Measurements from ENCODE around the gene HOXB9.

Gene HOXB9

DNA sequence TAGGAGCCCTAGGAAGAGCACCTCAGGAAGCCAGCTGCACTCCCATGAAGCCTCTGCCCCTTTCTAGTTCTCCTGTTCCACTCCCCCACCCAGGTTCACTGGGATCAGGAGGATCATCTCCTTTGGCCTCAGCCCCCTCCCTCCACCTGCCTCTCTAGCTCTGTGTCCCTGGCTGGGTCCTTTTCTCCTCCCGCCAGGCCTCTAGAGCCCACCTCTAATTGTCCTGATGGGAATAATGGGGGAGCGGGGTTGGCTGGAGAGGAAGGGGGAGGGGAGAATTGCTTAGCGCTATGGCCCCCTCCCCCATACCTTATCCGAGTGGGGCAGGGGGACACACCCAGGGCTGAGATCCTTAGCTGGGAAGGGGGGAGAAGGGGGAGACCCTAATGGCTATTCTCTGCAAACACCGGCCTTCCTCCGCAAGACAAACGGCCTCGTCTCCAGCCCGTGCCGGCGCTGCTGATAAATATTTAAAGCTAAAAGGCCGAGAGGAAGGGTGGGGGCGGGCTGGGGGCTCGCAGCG, 16.3 kb downstream of the HOXB9 start:
- no peak for DNase-seq

DNA sequence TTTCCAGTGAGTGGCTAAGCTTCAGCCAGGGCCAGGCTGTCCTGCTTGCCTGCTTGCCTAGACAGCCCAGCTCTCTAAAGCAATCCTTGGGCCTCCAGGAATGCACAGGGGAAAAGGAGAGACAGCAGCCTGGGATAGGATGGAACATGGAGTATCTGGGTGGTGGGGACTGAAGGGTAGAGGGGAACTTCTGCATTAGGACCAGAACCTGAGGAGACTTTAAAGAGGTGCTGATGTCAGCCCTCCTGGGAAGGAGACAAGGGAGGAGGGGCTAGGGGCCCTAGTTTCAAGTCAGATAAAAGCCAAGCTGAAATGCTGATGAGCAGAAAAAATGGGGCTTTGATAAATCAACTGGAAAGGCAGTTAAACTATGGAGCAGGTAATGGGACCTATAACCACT, 17.1 kb downstream of the HOXB9 start:
- DNase-seq = no peak

DNA sequence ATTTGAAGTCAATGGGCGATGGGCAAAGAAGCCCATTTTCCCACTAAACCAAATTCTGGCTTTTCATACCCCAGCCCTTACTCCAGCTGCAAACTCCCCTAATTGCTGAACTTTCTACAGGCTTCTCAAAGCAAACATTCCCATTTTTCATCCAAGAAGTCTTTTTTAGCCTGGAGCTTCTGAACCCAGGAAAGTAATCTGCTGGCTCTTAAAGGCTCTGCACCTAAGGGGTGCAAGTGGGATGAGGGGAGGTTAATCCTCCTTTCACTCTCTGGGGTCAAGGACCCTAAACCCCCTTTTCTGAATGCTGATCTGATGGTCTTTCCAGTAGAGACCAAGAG, 17.7 kb downstream of the HOXB9 start:
- DNase-seq = no peak

DNA sequence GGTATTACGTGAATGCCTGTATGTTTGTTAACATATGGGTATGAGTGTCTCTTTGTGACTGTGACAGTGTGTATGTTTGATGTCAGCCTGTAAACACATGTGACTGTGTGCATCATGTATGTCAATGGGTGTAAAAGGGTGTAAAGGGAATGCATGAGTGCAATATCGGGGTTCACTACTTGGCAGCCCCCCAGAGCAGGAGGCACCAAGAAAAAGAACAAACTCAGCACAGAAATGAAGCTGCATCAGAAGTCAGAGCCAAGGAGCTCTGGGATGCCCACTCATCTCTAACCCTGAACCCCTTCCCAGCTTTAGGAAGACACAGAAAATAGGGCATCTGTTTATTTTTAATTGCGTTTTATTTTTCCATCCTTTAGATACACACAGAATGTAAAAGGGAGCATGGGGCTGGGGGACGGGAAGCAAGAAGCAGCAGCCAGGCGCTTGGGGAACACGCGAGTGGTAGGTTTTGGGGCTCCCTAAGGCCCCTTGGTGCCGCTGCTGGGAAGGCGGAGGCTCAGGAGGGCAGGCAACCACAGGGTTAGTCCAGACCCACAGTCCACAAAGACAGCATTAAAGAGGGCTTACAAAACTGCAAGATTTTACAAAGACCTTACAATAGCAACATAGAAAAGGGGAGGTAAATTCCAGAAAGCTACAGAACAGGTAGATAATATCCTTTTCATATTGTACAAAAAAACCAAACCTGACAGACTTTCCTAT, 19.1 kb downstream of the HOXB9 start:
- DNase-seq = no peak

DNA sequence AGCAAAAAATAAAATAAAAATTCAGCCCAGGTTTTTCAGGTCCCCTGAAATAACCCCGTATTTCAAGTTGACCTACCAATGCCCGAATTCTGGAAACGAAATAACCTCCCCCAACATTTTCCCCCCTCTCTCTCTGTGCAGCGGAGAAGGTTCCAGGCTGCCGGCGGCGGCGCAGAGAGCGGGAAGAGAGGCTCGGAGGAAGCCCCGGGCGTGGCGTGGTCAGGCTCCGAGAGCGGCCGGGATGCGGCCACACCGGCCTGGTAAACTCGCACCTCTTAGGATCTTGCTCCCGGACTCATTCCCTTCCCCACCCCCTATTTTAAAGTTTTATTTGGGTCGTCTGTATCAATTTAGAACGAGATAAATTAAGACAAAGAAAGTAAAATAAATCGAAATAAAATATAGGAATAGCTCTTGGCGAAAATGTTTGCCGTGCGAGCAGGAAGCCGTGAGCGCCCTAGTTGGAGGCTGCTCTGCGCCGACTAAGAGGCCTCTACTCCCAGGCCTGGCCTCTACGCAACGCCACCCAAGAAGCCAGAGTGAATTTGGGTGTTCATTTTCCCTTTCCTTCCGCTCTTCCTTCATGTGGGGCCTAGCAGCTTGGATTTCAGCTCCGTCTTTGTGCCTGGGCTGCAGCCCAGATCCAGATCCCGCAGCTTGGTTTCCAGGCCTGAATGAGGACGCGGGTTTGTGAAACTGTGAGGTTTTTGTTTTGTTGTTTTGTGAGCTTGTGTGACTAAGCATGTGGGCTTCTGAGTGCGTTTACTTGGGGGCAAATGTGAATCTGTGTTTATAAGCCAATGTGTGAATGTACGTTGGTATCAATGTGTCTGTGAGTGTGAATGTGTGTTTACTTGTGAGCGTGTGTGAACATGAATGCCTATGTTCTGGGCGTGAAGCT, 19.9 kb downstream of the HOXB9 start:
- no peak for DNase-seq

DNA sequence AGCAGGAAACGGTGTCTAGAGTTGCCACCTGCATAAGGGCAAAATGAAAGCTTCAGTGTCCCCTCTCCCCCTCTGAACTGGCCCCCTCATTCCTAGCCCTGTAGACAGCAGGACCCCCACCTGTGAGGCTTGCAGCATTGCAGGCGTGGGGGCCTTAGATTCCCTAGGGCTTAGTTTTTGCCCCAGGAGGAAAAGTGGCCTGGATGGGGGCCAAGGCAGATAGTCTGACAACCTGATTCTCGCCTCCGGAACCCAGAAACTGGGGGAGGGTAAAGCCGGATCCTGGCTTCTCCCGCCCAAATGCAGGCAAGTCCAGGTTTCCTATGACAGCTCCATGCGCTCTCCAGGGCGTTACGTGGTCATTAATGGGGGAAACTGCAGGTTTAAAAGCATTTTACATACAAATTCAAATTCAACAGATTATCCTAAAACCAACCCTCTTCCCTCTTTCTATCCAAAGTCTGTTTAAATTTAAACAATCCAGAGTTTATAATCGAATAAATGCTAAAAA, 20.7 kb downstream of the HOXB9 start:
- no peak for DNase-seq

DNA sequence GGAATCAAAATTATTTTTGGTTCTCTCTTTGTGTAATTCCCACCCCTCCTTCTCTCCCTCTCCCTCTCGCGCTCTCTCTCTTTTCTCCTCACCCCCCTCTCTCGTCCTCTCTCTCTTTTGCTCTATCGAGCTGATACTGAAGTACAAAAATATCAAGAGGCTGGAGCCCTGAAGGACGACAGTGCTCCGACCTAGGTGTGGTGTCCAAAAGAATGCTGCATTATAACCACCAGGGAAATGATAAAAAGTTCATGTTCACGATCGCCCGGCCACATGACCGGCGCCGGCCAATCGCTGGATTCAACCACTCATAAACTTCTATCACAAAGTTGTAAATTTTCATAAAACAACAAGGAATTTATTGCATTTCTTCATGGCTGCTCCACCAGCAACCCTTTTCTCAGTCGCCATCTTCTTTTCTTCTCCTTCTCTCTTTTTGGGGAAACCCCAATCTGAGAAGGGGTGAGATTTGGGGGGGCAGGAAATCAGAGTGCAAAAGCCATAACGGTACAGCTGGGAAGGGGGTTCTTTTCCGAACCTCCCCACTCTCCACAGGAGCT, 21.3 kb downstream of the HOXB9 start, which contains the start of gene HOXB6:
Gene HOXB6 (minus strand): TSS at position 217 of the 560 bp plus-strand sequence. CDS start 6,836 bp downstream, outside the sequence.
- no peak for DNase-seq

DNA sequence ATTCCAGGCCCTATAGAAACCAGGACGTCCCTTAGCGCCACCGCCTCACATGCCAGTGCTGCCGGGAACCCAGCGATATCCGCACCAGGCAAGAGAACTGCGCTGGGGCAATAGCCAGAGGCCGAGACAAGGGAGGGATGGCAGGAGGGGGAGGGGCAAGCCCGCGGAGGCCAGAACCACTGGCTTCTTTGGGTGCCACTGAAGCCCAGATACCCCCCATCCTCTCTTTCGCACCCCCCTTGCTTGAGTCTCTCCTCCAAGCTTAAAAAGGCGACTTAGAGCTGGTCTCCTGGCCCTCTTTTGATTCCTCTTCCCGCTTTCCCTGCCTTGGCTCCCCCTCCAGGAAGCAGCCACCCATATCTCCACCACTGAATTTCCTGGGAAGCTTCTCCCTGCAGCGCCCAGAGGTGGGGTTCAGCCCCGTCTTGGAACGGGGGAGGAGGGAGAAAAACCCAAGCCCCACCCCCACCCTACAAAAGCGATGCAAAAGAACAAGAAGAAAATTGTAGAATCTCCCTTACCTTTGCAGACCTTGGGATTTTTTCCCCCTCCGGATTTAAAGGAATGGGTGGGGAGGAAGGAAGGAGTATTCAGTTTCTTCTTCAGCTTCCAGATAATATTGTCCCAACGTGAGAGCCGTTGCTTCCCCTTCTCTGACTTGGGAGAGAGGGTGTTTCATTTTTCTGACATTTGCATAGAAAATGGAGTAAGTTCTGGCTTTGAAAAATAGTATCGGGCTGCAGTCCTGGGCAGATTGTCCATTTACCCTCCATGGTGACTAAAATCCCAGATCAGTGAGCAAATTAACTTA, 22.0 kb downstream of the HOXB9 start:
- no peak for DNase-seq

DNA sequence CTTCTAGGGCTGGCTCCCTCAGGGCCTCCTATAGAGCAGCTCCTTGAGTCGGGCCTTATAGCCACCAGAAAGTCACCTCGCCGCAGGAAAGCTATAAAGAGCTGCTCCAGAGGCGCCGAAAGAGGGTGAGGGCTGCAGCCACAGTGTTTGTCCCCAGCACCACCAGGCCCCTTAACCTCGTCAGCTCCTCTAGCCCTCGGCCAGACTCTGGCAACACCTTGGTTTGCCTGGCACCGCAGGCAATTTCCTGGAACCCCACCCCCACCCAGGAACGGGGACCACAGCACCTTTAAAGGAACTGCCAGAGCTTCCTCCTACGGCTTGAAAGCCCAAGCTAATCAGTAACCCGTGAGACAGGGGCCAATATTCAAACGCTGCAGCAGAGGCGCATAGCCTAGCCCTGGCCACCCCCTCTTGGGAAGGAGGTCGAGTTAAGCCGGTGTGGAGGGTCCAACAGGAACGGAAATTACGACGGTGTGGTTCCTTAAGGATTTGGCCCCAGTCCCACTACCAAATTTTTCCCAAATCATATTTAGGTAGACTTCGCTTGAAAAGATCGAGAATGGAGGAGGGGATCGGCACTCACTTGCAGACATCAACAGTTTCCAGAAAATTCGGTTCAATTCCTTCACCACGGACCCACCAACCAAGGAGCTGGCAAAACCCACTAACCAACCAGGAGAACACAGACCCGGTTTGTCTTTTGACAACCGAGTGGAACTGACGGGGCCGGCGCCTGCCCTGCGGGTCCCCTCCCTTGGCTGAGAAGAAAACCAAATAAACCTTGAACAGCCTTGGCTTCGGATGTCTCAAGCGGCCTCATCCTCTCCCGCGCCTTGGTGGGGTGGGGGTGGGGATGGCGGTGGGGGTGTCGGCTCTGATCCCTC, 24.4 kb downstream of the HOXB9 start:
- DNase-seq = no peak

DNA sequence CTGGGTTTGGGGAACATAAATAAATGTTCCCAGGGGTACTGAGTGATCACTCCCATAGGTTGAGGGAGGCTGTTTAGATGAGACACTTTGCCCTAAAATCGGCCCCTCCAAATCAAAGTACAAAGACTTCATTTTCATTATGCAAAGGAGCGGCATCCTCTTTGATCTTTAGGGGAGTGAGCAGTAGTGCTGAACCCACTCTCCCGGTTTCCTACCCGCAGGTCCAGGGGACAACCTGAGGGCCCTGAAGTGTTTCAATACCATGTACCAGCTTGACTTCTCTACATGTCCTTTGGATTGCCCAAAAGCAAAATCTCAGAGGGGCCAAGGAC, 25.0 kb downstream of the HOXB9 start:
- DNase-seq = no peak

DNA sequence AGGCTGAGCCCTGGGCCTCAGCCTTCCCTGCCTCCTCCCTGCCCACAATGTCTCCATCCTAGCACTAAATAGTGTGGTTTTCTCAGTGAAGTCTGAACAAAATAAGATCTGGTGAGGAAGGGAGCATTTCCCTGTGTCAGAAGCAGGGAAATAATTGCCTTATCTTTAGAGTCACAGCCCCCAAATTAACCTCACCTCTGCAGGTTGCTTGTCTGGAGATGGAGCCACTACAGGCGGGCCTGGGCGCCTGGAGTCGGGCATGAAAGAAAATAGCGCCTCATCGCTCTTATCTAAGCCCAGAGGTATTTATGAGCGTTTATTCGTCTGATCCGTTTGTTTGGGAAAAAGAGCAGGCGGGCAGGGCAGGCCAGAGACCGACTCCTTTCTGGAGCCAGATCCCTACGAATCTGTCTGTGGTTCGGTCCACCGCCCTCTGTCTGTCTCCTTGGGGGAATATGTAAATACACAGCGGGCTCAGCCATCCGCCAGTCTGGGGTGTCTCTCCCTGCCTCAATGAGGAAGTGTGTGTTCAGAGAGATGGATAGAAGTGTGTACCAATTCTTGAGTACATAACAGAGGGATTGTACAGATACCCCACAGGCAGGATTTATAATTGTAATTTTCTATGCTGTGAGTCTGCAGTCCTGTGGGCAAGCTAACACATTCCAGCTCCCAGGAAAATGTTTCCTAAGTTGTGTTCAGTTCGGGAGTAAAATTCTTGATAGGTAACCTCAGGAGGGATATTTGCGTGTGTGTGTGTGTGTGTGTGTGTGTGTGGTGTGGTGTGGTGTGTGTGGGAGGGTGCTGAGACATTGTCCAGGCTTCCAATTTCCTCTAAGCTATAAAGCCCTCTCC, 25.7 kb downstream of the HOXB9 start:
- DNase-seq = no peak

DNA sequence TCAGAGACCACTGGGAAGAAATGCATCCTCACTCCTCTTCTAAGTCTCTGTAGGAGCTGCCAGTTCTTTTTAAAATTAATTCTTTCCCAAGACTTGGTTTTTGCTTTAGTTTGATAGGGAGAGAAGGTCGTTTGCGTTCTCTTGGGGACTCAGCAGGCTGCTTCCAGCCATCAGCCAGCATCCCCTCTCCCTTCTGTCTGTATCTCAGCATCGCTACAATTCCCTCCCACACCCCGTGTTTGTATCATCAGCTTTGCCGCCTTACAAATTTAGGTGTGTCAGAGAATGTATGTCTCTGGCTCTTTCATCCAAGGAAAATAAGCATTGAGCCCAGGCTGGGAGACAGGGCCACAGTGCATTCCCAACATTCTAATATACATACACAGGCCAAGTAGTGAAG, 26.8 kb downstream of the HOXB9 start:
- no peak for DNase-seq

DNA sequence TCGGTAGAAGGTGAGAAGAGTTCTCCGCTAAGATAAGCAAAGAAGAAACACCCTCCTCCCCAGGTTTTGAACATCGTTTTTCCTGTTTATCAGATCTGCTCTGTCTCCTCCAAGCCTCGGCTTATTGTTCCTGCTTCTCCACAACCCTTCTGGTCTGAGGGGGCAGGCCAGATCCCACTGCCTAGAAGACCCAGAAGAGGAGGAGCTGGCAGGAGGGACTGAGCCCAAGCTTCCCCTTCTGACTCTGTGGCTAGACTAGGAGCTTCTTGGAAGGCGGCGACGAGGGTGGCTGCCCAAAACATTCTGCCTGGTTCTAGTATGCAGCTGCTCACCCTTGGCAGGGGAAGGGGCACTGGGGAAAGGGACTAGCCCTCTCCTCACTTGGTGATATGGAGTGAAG, 27.4 kb downstream of the HOXB9 start:
- DNase-seq = no peak

DNA sequence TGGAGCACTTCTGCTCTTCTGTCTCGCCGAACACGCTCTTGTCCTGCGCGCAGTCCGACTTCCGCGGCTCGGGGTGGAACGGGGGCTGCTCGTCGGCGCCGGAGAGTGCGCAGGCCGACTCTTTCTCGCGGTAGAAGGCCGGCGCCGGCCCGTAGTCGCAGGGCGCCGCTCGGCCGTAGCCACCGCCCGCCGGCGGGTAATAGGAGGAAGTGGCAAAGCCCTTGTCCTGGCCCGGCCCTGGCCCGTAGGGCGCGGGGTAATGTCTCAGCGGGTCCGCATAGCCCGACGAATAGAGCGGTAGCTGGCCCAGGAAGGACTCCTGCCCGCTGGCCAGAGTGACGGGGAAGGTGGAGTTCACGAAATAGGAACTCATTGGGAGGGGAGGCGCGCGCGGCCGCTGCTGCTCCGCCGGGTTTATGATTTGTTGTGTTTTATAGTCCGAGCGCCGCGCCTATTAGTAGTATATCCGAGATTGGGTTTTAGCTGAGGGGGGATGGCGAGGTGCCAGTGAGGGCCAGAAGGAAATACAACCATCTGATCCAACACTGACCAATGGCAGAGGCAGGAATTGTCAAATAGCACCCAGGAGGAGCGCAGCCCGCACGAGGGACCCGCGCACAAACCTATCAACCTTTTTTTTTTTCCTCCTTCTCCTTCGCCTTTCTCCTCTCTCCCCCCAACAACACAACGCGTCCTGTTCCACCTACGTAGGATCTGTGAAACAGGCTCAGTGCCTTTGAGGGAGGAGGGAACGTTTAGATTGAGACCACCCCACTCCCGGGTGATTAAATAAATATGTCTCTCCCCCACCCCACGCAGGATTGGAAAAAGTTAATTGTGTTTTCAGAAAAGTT, 28.2 kb downstream of the HOXB9 start:
- DNase-seq = no peak

DNA sequence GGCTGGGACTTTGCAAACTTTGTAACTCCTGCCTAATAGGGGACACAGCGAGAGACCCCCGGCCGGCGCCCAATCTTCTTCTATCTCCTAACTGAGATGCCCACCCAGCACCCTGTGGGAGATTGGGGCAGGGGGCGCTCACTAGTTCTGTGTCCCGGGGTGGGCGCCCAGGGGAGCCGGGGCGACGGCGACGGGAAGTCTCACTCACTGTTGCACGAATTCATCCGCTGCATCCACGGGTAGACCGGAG, 28.7 kb downstream of the HOXB9 start:
- DNase-seq = no peak

DNA sequence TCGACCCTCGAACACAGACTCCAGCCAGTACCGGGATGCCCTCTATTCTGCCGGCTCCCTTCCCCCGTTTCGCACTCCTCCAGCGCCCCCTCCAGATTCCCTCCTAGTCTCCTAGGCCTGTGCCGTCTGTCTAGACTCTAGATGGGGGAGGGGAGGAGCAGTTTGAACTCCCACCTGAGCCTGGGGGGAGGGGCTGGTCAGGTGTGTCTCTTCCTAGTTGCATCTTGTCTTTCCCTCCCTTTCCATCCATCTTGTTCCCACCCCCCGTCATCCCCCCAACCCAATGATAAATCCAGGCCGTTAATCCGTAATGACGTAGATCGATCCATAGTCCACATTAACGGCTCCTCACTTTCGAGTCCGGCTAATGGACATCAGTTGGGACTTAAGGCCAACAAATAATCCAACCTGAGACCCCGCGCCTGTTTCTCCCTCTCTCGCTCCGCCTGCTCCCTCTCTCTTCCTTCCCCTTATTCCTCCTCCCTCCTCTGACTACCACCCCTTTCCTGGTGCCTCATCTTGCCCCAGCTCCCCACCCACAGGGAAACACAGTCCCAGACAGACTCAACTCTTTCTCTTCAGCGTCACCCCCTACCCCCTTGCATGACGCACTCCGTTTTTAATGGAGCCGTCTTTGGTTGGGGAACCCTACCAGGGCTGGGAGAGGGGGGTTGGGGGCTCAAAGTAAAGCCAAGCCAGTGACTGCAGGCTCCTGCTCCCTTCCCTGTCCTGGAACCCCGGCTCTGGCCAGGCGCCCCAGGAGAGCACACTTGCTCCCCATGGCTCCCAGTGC, 29.2 kb downstream of the HOXB9 start:
- DNase-seq = no peak

DNA sequence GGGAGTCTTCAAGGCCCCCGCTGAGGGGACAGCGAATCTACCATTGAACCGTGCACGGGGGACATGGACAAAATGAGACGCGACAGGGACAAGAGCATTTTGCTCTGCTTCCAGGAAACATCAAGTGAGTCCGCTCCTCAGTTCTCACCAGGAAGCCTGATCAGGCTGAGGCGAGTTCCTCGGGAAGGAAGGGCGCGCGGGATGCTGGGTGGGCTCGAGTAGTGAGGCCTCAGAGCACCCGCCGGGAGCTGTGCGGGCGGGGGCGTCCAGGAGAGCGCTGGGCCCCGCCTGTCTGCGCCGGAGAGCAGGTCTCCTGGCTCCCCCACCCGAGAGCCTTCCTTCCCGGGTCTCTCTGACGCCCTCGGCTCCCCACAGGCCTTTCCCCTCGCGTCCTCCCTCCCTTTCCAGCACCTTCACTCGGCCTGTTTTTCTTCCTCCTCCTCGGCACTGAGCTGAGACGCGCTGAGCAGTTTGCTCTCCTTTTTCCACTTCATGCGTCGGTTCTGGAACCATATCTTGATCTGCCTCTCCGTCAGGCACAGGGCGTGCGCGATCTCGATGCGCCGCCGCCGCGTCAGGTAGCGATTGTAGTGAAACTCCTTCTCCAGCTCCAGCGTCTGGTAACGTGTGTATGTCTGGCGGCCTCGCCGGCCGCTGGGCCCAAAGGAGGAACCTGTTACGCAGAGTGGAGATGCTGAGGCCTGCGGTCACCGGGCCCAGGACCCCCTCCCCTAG, 30.0 kb downstream of the HOXB9 start:
- DNase-seq = no peak

DNA sequence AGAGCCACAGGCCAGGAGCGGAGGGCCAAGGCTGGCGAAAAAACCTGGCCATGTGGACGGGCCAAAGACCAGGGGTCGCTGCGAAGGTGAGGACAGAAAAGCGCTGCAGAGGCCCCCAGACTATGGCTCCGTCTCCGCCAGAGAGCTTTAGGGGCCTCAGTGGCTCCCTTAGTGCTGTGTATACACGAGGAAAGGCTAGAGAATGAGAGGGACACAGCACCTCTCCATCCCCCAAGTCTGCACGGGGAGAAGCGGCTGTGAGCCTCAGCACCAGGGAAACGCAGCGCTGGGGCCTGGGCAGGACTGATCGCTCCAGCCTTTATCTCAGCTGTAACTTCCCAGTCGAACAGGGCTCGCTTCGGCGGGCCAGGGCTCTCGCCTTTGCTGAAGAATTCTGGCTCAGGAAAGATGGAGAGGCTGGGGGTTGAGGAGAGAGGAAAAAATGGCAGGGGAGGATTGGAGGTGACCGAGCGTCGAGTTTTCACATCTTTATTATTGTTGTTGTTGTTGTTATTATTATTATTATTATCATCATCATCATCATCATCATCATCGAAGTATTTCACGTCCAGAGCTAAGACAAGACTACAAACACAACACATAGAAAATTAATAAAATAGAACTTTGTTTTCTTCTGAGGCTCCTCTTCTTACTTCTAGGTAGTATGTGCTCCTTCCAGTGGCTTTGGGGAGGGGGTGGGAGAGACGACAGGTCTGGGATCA, 30.7 kb downstream of the HOXB9 start:
- no peak for DNase-seq
